GM21723 (cell line): Measurements from ENCODE around the gene VDR.

Experiments used
- ATAC-seq: cut with Tn5 transposase; IDR thresholded peaks from one replicate; pipeline ENCODE4 v1.9.1; 2021; ENCODE audit warnings: mild to moderate bottlenecking, moderate library complexity; ENCODE audit not compliant: unreplicated experiment

The VDR gene

GRCh38 chr12:47931187-47931586 is 26.4 kb upstream of the VDR start:
- ATAC-seq: no peak

- no peak for ATAC-seq
Observed at GRCh38 chr12:47930634-47931033, 25.8 kb upstream of the VDR start.

- ATAC-seq: no peak
Observed at GRCh38 chr12:47927346-47927745, 22.6 kb upstream of the VDR start.

- no peak for ATAC-seq
Observed at GRCh38 chr12:47921907-47922306, 17.1 kb upstream of the VDR start.

GRCh38 chr12:47920913-47921312 is 16.1 kb upstream of the VDR start:
- no peak for ATAC-seq

- ATAC-seq: no peak
Observed at GRCh38 chr12:47913081-47913480, 8.3 kb upstream of the VDR start.

- no peak for ATAC-seq
Observed at GRCh38 chr12:47912556-47912955, 7.8 kb upstream of the VDR start.

GRCh38 chr12:47910981-47911380 is 6.2 kb upstream of the VDR start:
- no peak for ATAC-seq

- no peak for ATAC-seq
Observed at GRCh38 chr12:47910486-47910885, 5.7 kb upstream of the VDR start.

- no peak for ATAC-seq
Observed at GRCh38 chr12:47909839-47910465, 5.2 kb upstream of the VDR start.

GRCh38 chr12:47908738-47909137 is 3.9 kb upstream of the VDR start:
- ATAC-seq: no peak

- no peak for ATAC-seq
Observed at GRCh38 chr12:47907851-47908454, 3.2 kb upstream of the VDR start.

GRCh38 chr12:47903927-47904712 is 674 bp downstream of the VDR start:
- no peak for ATAC-seq

- ATAC-seq: no peak
Observed at GRCh38 chr12:47903151-47903611, 1.6 kb downstream of the VDR start.

GRCh38 chr12:47902131-47902639 is 2.6 kb downstream of the VDR start:
- ATAC-seq: no peak

GRCh38 chr12:47901718-47902093 is 3.1 kb downstream of the VDR start:
- ATAC-seq: no peak

GRCh38 chr12:47901063-47901717 is 3.6 kb downstream of the VDR start:
- no peak for ATAC-seq

GRCh38 chr12:47900131-47901062 is 4.4 kb downstream of the VDR start:
- ATAC-seq: no peak

GRCh38 chr12:47899466-47899865 is 5.3 kb downstream of the VDR start:
- no peak for ATAC-seq

GRCh38 chr12:47896633-47897032 is 8.2 kb downstream of the VDR start:
- no peak for ATAC-seq
